Upper lobe of right lung (tissue), 1 donor: ENCODE measurements around the gene IFT80. TPM values are rescaled to one million over a fixed set of nuclear protein-coding genes. Genes with fewer than 3 reads are reported as not detected.
"Not testable (repeated sequence)": the region's sequence is repeated elsewhere in the genome, so short reads cannot be mapped to it uniquely, and the experiment has no call there.

Experiments
- ATAC-seq: fragments of 200-7000 bp; cut with Tn5 transposase; one replicate; pipeline ENCODE4 v1.9.1; 2020; ENCODE audit warnings: mild to moderate bottlenecking, moderate library complexity
- DNase-seq: peaks from one replicate; pipeline ENCODE4 v3.0.0-alpha.2; 2020
- H3K27ac ChIP-seq: fragments of 200-600 bp; one replicate; pipeline ENCODE4 v1.8.0; 2022
- H3K27me3 ChIP-seq: fragments of 200-600 bp; one replicate; pipeline ENCODE4 v1.8.0; 2022; ENCODE audit warnings: mild to moderate bottlenecking
- H3K36me3 ChIP-seq: fragments of 200-600 bp; one replicate; pipeline ENCODE4 v1.8.0; 2022
- H3K4me1 ChIP-seq: fragments of 200-600 bp; one replicate; pipeline ENCODE4 v1.8.0; 2022
- H3K4me3 ChIP-seq: fragments of 200-600 bp; one replicate; pipeline ENCODE4 v1.8.0; 2022; ENCODE audit warnings: mild to moderate bottlenecking
- H3K9me3 ChIP-seq: fragments of 200-600 bp; one replicate; pipeline ENCODE4 v1.8.0; 2022
- intact Hi-C: fragments of 100-400 bp; cut with DNase I; formaldehyde crosslinking; loops from one replicate; pipeline ENCODE4 v1.11.0; 2022
- total RNA-seq: library from RNA; stranded (reverse); fragmentation: NEBNext Ultra II Directional; extraction: Animal tissue kit (Norgen Biotek cat#: 25700); gene quantifications from one replicate; pipeline ENCODE4 v1.2.1, GENCODE V29; 2021
- TF ChIP-seq, protein P1 (sequence below): fragments of 200-600 bp; IDR thresholded peaks from one replicate; pipeline ENCODE4 v1.8.0; 2022; ENCODE audit warnings: antibody characterized with exemption
- donor health status: DM: no; HTN: yes; CAD: no; lungs with severe emphysema.

Gene IFT80
- total RNA-seq, 1 donor from 2014 or later: 37.1 TPM

DNA sequence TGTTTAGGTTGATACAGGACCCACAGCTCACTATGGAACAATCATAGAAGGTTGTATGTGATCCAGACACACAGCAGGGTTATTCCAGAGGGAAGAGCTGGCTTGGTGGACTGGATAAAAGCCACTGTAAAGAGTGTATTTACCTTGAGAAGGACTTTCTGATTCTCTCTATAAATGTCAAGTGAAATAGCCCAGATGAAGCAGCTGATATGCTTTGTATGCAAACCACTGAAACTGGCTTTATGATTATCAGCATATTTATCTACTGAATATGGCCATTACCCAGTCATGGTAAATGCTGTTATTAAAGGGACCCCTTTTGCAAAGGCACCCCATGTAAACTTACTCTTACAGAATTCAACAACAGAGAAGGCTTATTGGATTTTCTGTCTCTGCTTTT, 145.7 kb downstream of the IFT80 start:
- TF ChIP-seq, protein P1, sequence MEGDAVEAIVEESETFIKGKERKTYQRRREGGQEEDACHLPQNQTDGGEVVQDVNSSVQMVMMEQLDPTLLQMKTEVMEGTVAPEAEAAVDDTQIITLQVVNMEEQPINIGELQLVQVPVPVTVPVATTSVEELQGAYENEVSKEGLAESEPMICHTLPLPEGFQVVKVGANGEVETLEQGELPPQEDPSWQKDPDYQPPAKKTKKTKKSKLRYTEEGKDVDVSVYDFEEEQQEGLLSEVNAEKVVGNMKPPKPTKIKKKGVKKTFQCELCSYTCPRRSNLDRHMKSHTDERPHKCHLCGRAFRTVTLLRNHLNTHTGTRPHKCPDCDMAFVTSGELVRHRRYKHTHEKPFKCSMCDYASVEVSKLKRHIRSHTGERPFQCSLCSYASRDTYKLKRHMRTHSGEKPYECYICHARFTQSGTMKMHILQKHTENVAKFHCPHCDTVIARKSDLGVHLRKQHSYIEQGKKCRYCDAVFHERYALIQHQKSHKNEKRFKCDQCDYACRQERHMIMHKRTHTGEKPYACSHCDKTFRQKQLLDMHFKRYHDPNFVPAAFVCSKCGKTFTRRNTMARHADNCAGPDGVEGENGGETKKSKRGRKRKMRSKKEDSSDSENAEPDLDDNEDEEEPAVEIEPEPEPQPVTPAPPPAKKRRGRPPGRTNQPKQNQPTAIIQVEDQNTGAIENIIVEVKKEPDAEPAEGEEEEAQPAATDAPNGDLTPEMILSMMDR: no peak
- no peak for DNase-seq
- intact Hi-C loops: no loop called here
- Histone ChIP-seq H3K4me1 (no peaks in the 10 kb centered on the region), H3K36me3 (no peaks in the 10 kb centered on the region), H3K9me3 (no peaks in the 10 kb centered on the region), H3K27me3 (no peaks in the 10 kb centered on the region), H3K27ac (no peak overlapping the region), H3K4me3 (no peak overlapping the region)
- ATAC-seq: no peak

- ATAC-seq (no peak), DNase-seq (no peak)
- H3K4me1 ChIP-seq: no peaks in the 10 kb centered on the region
- no peak overlapping the region for H3K27ac ChIP-seq
- no peaks in the 10 kb centered on the region for H3K36me3 ChIP-seq
- TF ChIP-seq, protein P1: no peak
- H3K9me3 ChIP-seq: no peaks in the 10 kb centered on the region
- no peaks in the 10 kb centered on the region for H3K27me3 ChIP-seq
- intact Hi-C loops: no loop called here
- no peak overlapping the region for H3K4me3 ChIP-seq
Observed at GRCh38 chr3:160247766-160248165, 151.3 kb downstream of the IFT80 start.

DNA sequence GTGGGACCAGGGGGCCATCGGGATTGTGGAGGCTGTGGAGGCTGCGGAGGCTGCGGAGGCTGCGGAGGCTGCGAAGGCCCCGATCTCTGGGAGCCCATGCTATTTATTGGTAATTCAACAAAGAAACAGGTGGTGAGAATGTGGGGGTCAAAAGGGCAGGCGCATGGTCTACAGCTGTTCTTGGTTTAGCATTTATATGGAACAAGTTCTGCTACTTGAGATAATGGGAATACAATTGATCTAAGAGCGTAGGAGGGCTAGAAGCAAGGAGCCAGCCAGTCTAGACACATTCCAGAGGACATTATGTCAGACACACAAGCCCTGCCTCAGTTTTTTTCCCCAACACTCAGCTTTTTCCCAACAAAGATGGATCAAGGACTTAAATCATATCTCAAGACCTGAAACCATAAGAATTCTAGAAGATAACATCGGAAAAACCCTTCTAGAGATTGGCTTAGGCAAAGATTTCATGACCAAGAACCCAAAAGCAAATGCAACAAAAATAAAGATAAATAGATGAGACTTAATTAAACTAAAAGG, 153.7 kb downstream of the IFT80 start:
- TF ChIP-seq, protein P1: no peak
- H3K27me3 ChIP-seq: no peaks in the 10 kb centered on the region
- intact Hi-C loops: no loop called here
- DNase-seq (no peak), ATAC-seq (no peak)
- no peaks in the 10 kb centered on the region for H3K9me3 ChIP-seq
- no peak overlapping the region for H3K4me3 ChIP-seq
- no peaks in the 10 kb centered on the region for H3K36me3 ChIP-seq
- no peaks in the 10 kb centered on the region for H3K4me1 ChIP-seq
- H3K27ac ChIP-seq: no peak overlapping the region

- H3K9me3 ChIP-seq, H3K27ac ChIP-seq, H3K4me1 ChIP-seq, H3K27me3 ChIP-seq, H3K36me3 ChIP-seq, H3K4me3 ChIP-seq, intact Hi-C loops, DNase-seq, ATAC-seq: not testable (repeated sequence)
Observed at GRCh38 chr3:160240719-160241118, 158.3 kb downstream of the IFT80 start.

- Histone ChIP-seq H3K4me1 (no peaks in the 10 kb centered on the region), H3K4me3 (no peak overlapping the region), H3K27ac (no peak overlapping the region), H3K9me3 (no peaks in the 10 kb centered on the region), H3K36me3 (no peaks in the 10 kb centered on the region), H3K27me3 (peaks cover 12% of the 10 kb centered on the region)
- TF ChIP-seq, protein P1: no peak
- DNase-seq (no peak), ATAC-seq (no peak)
- intact Hi-C loops: no loop called here
Observed at GRCh38 chr3:160232014-160232413, 167.0 kb downstream of the IFT80 start.

DNA sequence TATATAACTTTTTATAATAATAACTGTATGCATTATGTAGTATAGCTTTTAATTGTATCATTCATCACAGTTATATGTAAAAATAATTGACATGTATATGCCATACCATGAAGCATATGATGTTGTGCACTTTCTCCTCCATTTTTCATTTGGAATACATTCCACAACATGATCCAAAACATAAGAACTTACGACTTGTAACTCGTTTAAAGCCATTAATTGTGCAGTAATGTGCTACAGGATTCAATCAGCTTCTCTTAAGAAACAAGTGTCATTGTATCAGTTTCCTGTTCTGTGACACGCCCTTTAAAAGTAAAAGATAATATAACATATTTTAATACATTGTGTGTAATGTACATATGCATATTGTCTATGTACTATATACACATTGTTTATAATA, 171.6 kb downstream of the IFT80 start:
- H3K27ac ChIP-seq: no peak overlapping the region
- H3K4me1 ChIP-seq: peaks cover 10% of the 10 kb centered on the region
- H3K27me3 ChIP-seq: peaks cover 37% of the 10 kb centered on the region
- no peaks in the 10 kb centered on the region for H3K36me3 ChIP-seq
- TF ChIP-seq, protein P1: no peak
- ATAC-seq (no peak), DNase-seq (no peak)
- no peaks in the 10 kb centered on the region for H3K9me3 ChIP-seq
- intact Hi-C loops: no loop called here
- H3K4me3 ChIP-seq: no peak overlapping the region
